Renal cortex interstitium (tissue), 11 donors: Measurements from ENCODE around the gene SUPT20HL1. TPM values are rescaled to one million over a fixed set of nuclear protein-coding genes. Genes with fewer than 3 reads are reported as not detected.
"Not testable (repeated sequence)": the region's sequence is repeated elsewhere in the genome, so short reads cannot be mapped to it uniquely, and the experiment has no call there.

Experiments
- DNase-seq, 11 donors: peaks; one replicate each; pipeline ENCODE4 v3.0.0-alpha.2; 2013; ENCODE audit warnings: low read depth in 9 of 11, low spot score in 4 of 11; ENCODE audit errors: extremely low read depth in 1 of 11
- polyA plus RNA-seq, 3 donors: library from polyadenylated mRNA; unstranded; fragments of 120-200 nt; gene quantifications; one replicate each; pipeline ENCODE4 v1.2.1, GENCODE V29; 2013; ENCODE audit not compliant: insufficient read length in 3 of 3

The SUPT20HL1 gene
- polyA plus RNA-seq, 3 donors: not detected

- no peak for DNase-seq
Observed at GRCh38 chrX:24357106-24357505, 3.3 kb upstream of the SUPT20HL1 start.

- DNase-seq: not testable (repeated sequence)
Observed at GRCh38 chrX:24362089-24362745, 1.8 kb downstream of the SUPT20HL1 start.

GRCh38 chrX:24363432-24364181, 3.2 kb downstream of the SUPT20HL1 start:
- not testable (repeated sequence) for DNase-seq

GRCh38 chrX:24364326-24364725, 3.9 kb downstream of the SUPT20HL1 start:
- DNase-seq: no peak

- no peak for DNase-seq
Observed at GRCh38 chrX:24364851-24365538, 4.6 kb downstream of the SUPT20HL1 start.

GRCh38 chrX:24366762-24367400, 6.4 kb downstream of the SUPT20HL1 start:
- not testable (repeated sequence) for DNase-seq

- no peak for DNase-seq
Observed at GRCh38 chrX:24369816-24370215, 9.4 kb downstream of the SUPT20HL1 start.

GRCh38 chrX:24371391-24371972, 11.0 kb downstream of the SUPT20HL1 start:
- peak in 10 of 11 donors; percentile 27 to 65 (median 55) for DNase-seq

- no peak for DNase-seq
Observed at GRCh38 chrX:24372021-24372763, 11.8 kb downstream of the SUPT20HL1 start.

GRCh38 chrX:24375600-24376131, 15.2 kb downstream of the SUPT20HL1 start:
- DNase-seq: no peak

- DNase-seq: no peak
Observed at GRCh38 chrX:24376403-24376802, 16.0 kb downstream of the SUPT20HL1 start.

- DNase-seq: no peak
Observed at GRCh38 chrX:24377195-24377594, 16.8 kb downstream of the SUPT20HL1 start.

- DNase-seq: no peak
Observed at GRCh38 chrX:24377911-24378468, 17.6 kb downstream of the SUPT20HL1 start.

- no peak for DNase-seq
Observed at GRCh38 chrX:24378706-24379105, 18.3 kb downstream of the SUPT20HL1 start.

GRCh38 chrX:24380262-24381187, 20.1 kb downstream of the SUPT20HL1 start:
- DNase-seq: no peak

GRCh38 chrX:24382315-24382714, 21.9 kb downstream of the SUPT20HL1 start:
- not testable (repeated sequence) for DNase-seq

GRCh38 chrX:24387724-24388123, 27.3 kb downstream of the SUPT20HL1 start:
- DNase-seq: no peak
